HAP-1 (cell line): ENCODE results near the gene PDE8A.
A peak's percentile ranks its signal among the peaks of the same experiment; 100 is the strongest.

ENCODE experiments used
- DNase-seq, 2 experiments: peaks; one replicate each; pipeline ENCODE4 v3.0.0-alpha.2; 2016 to 2020; ENCODE audit warnings: low spot score in 2 of 2
- H3K27me3 ChIP-seq: fragments of 250-450 bp; sonication (Bioruptor Pico); 2 replicates; pipeline ENCODE4 v1.5.1; 2020; ENCODE audit warnings: low read depth, mild to moderate bottlenecking, moderate library complexity
- H3K36me3 ChIP-seq: fragments of 250-450 bp; sonication (Bioruptor Pico); replicated peaks from 2 replicates; pipeline ENCODE4 v1.5.1; 2020; ENCODE audit warnings: mild to moderate bottlenecking
- H3K4me1 ChIP-seq: fragments of 250-450 bp; sonication (Bioruptor Pico); 2 replicates; pipeline ENCODE4 v1.5.1; 2020; ENCODE audit warnings: mild to moderate bottlenecking
- H3K4me3 ChIP-seq: fragments of 250-450 bp; sonication (Bioruptor Pico); 2 replicates; pipeline ENCODE4 v1.5.1; 2020; ENCODE audit warnings: mild to moderate bottlenecking, moderate library complexity
- H3K9me3 ChIP-seq: fragments of 250-450 bp; sonication (Bioruptor Pico); 2 replicates; pipeline ENCODE4 v1.5.1; 2020; ENCODE audit warnings: mild to moderate bottlenecking, moderate library complexity
- in situ Hi-C: fragments of 300-500 bp; cut with MboI; formaldehyde crosslinking; loops from 3 replicates; pipeline ENCODE4 v1.14.3; 2020; ENCODE audit warnings: low sequenced_read_pairs, inconsistent platforms, mixed read lengths

Gene PDE8A

GRCh38 chr15:85014932-85015331 lies 33.3 kb downstream of the PDE8A start:
- H3K4me3 ChIP-seq: no peak overlapping the region
- no peaks in the 10 kb centered on the region for H3K9me3 ChIP-seq
- in situ Hi-C loops: no loop called here
- H3K4me1 ChIP-seq: peaks cover under 1% of the 10 kb centered on the region; the same call in 1 of the 2 replicates
- no peak for DNase-seq
- H3K36me3 ChIP-seq: no peaks in the 10 kb centered on the region
- no peaks in the 10 kb centered on the region for H3K27me3 ChIP-seq

- H3K27me3 ChIP-seq: no peaks in the 10 kb centered on the region
- in situ Hi-C loops: no loop called here
- peaks cover 6% of the 10 kb centered on the region; the same call in 1 of the 2 replicates for H3K4me1 ChIP-seq
- H3K36me3 ChIP-seq: no peaks in the 10 kb centered on the region
- H3K9me3 ChIP-seq: no peaks in the 10 kb centered on the region
- H3K4me3 ChIP-seq: no peak overlapping the region
- no peak for DNase-seq
Measured at GRCh38 chr15:85016275-85016674, 34.6 kb downstream of the PDE8A start.

- no peaks in the 10 kb centered on the region for H3K9me3 ChIP-seq
- in situ Hi-C loops: no loop called here
- no peaks in the 10 kb centered on the region for H3K36me3 ChIP-seq
- no peaks in the 10 kb centered on the region for H3K27me3 ChIP-seq
- no peak overlapping the region for H3K4me3 ChIP-seq
- H3K4me1 ChIP-seq: peaks cover 11% of the 10 kb centered on the region
- DNase-seq: peak; percentile 45 to 47
Measured at GRCh38 chr15:85019815-85020590, 38.3 kb downstream of the PDE8A start.

- no peak for DNase-seq
- no peaks in the 10 kb centered on the region for H3K36me3 ChIP-seq
- no peaks in the 10 kb centered on the region for H3K9me3 ChIP-seq
- in situ Hi-C loops: no loop called here
- no peak overlapping the region for H3K4me3 ChIP-seq
- peaks cover 24% of the 10 kb centered on the region for H3K4me1 ChIP-seq
- H3K27me3 ChIP-seq: no peaks in the 10 kb centered on the region
Measured at GRCh38 chr15:85021409-85021808, 39.8 kb downstream of the PDE8A start.

- in situ Hi-C loops: no loop called here
- Histone ChIP-seq H3K4me3 (no peak overlapping the region), H3K9me3 (no peaks in the 10 kb centered on the region), H3K27me3 (no peaks in the 10 kb centered on the region), H3K4me1 (peaks cover 36% of the 10 kb centered on the region), H3K36me3 (no peaks in the 10 kb centered on the region)
- DNase-seq: no peak
Measured at GRCh38 chr15:85022860-85023403, 41.3 kb downstream of the PDE8A start.

GRCh38 chr15:85024003-85024402 lies 42.3 kb downstream of the PDE8A start:
- Histone ChIP-seq H3K4me1 (peaks cover 47% of the 10 kb centered on the region), H3K36me3 (no peaks in the 10 kb centered on the region), H3K27me3 (no peaks in the 10 kb centered on the region), H3K9me3 (no peaks in the 10 kb centered on the region), H3K4me3 (no peak overlapping the region)
- in situ Hi-C loops: no loop called here
- no peak for DNase-seq

- Histone ChIP-seq H3K27me3 (no peaks in the 10 kb centered on the region), H3K4me1 (peaks cover 48% of the 10 kb centered on the region), H3K4me3 (no peak overlapping the region), H3K36me3 (no peaks in the 10 kb centered on the region), H3K9me3 (no peaks in the 10 kb centered on the region)
- in situ Hi-C loops: no loop called here
- no peak for DNase-seq
Measured at GRCh38 chr15:85024509-85025336, 43.1 kb downstream of the PDE8A start.

GRCh38 chr15:85025516-85026251 lies 44.0 kb downstream of the PDE8A start:
- Histone ChIP-seq H3K27me3 (no peaks in the 10 kb centered on the region), H3K4me1 (peaks cover 43% of the 10 kb centered on the region), H3K9me3 (no peaks in the 10 kb centered on the region), H3K36me3 (no peaks in the 10 kb centered on the region), H3K4me3 (no peak overlapping the region)
- in situ Hi-C loops: no loop called here
- DNase-seq: peak in 1 of 2 experiments; percentile 47

GRCh38 chr15:85026304-85027032 lies 44.8 kb downstream of the PDE8A start:
- Histone ChIP-seq H3K27me3 (no peaks in the 10 kb centered on the region), H3K4me3 (no peak overlapping the region), H3K36me3 (no peaks in the 10 kb centered on the region), H3K4me1 (peaks cover 44% of the 10 kb centered on the region), H3K9me3 (no peaks in the 10 kb centered on the region)
- in situ Hi-C loops: no loop called here
- no peak for DNase-seq

- Histone ChIP-seq H3K9me3 (no peaks in the 10 kb centered on the region), H3K4me3 (no peak overlapping the region), H3K27me3 (no peaks in the 10 kb centered on the region), H3K4me1 (peaks cover 50% of the 10 kb centered on the region), H3K36me3 (no peaks in the 10 kb centered on the region)
- DNase-seq: peak; percentile 61 to 84
- in situ Hi-C loops: no loop called here
Measured at GRCh38 chr15:85027033-85027380, 45.4 kb downstream of the PDE8A start.

- H3K36me3 ChIP-seq: no peaks in the 10 kb centered on the region
- no peaks in the 10 kb centered on the region for H3K27me3 ChIP-seq
- in situ Hi-C loops: no loop called here
- no peaks in the 10 kb centered on the region for H3K9me3 ChIP-seq
- DNase-seq: no peak
- no peak overlapping the region for H3K4me3 ChIP-seq
- peaks cover 54% of the 10 kb centered on the region for H3K4me1 ChIP-seq
Measured at GRCh38 chr15:85027421-85027820, 45.8 kb downstream of the PDE8A start.

- Histone ChIP-seq H3K36me3 (no peaks in the 10 kb centered on the region), H3K4me3 (no peak overlapping the region), H3K9me3 (no peaks in the 10 kb centered on the region), H3K4me1 (peaks cover 60% of the 10 kb centered on the region), H3K27me3 (no peaks in the 10 kb centered on the region)
- DNase-seq: no peak
- in situ Hi-C loops: no loop called here
Measured at GRCh38 chr15:85028416-85028815, 46.8 kb downstream of the PDE8A start.

- Histone ChIP-seq H3K4me3 (no peak overlapping the region), H3K36me3 (no peaks in the 10 kb centered on the region), H3K4me1 (peaks cover 60% of the 10 kb centered on the region), H3K27me3 (no peaks in the 10 kb centered on the region), H3K9me3 (no peaks in the 10 kb centered on the region)
- DNase-seq: no peak
- in situ Hi-C loops: no loop called here
Measured at GRCh38 chr15:85029221-85029620, 47.6 kb downstream of the PDE8A start.
